Right lung (tissue), 5 donors: ENCODE measurements around the gene TDRD12. TPM values are rescaled to one million over a fixed set of nuclear protein-coding genes. Genes with fewer than 3 reads are reported as not detected.
"Not testable (repeated sequence)": the region's sequence is repeated elsewhere in the genome, so short reads cannot be mapped to it uniquely, and the experiment has no call there.

Source experiments
- DNase-seq, 2 donors: peaks; one replicate each; pipeline ENCODE4 v3.0.0-alpha.2; 2013
- polyA plus RNA-seq, 5 donors: library from polyadenylated mRNA; unstranded; fragments of 120-200 nt; gene quantifications; one replicate each; pipeline versions ENCODE4 v1.2.1 to v1.2.3, GENCODE V29; 2013; ENCODE audit warnings: inconsistent platforms in 1 of 5, low replicate concordance in 1 of 5; ENCODE audit not compliant: insufficient read length in 5 of 5, insufficient read depth in 1 of 5

The TDRD12 gene
- polyA plus RNA-seq, 5 donors: 0.33 to 0.85 (median 0.60) TPM

DNA sequence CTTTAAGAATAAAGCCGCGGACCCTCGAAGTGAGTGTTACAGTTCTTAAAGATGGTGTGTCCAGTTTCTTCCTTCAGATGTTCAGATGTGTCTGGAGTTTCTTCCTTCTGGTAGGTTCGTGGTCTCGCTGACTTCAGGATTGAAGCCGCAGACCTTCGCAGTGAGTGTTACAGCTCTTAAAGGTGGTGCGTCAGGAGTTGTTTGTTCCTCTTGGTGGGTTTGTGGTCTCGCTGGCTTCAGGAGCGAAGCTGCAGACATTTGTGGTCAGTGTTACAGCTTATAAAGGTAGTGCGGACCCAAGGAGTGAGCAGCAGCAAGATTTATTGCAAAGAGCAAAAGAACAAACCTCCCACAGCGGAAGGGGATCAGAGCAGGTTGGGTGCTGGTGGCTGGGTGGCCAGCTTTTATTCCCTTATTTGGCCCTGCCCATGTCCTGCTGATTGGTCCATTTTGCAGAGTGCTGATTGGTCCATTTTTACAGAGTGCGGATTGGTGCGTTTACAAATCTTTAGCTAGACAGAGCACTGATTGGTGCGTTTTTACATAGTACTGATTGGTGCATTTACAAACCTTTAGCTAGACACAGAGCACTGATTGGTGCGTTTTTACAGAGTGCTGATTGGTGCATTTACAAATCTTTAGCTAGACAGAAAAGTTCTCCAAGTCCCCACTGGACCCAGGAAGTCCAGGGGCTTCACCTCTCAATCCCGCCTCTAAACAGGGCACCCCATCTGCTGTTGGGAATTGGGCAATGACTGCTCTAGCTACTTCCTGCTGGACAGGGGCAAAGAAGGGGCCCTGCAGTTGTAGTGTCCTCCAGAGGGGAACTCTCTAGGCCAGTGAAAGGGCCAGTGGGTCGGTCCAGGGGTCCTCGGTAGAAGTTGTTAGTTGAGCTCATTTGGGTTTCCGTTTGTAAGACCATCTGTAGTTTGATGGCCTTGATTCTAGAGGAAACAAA lies 26.1 kb upstream of the TDRD12 start:
- not testable (repeated sequence) for DNase-seq

- not testable (repeated sequence) for DNase-seq
Measured at GRCh38 chr19:32694316-32694715, 25.3 kb upstream of the TDRD12 start.

DNA sequence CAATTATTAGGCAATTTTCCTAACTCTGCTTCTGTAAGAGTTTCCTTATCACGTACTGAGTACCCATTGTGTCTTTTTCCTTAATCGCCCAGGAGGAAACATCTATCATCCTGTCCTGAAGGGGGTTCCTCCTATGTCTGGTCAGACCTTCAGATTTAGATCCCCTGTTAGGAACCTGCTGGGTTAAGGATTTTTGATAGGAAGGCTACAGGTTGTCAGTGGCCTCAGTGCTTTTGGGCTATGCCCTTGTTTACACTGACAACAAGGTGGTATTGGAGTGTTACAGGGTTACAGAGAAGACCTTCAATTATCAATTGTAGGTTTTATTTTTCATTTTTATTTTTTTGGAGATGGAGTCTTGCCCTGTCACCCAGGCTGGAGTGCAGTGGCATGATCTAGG lies 24.7 kb upstream of the TDRD12 start:
- not testable (repeated sequence) for DNase-seq

DNA sequence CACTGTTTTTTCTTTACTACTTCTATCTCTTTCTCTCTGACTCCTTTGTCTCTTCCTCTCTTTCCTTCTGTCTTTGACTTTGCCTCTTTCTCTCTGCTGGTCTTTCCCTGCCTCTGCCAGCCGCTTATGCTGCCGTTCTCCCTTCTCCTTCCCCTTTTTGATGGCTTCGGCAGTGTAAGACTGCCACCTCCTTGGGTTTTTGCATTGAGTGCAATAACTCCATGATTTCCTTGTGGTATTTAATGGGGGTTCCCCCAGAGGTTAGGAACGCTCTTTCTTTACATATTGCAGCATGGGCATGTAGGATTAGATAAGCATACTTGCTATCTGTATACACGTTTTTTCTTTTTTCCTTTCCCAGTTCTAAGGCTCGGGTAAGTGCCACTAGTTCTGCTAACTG lies 24.1 kb upstream of the TDRD12 start:
- DNase-seq: not testable (repeated sequence)

DNA sequence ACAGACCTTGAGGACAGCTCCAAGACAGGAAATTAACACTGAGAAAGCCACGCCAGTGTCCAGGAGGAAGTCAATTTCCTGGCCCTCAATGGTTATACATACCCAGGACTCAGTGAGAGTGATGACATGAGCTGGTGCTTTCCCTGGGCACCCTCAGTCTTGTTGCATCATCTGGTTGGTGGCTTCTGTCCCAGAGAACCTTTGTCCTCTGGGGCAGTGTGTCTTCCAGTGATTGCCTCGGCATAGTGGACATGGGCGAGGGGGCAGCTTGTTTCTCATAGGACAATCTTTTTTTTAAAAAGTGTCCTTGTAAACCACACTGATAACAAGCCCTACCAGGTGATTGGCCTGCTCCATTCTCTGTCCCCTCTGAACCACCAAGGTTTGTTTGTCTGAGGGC lies 22.8 kb upstream of the TDRD12 start:
- DNase-seq: not testable (repeated sequence)

DNA sequence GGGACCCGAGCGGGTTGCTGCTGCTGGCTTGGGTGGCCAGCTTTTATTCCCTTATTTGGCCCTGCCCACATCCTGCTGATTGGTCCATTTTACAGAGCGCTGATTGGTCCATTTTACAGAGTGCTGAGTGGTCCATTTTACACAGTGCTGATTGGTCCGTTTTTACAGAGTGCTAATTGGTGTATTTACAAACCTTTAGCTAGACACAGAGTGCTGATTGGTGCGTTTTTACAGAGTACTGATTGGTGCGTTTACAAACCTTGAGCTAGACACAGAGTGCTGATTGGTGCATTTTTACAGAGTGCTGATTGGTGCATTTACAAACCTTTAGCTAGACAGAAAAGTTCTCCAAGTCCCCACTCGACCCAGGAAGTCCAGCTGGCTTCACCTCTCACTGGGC lies 19.4 kb upstream of the TDRD12 start:
- DNase-seq: not testable (repeated sequence)

- DNase-seq: no peak
Measured at GRCh38 chr19:32702010-32702409, 17.6 kb upstream of the TDRD12 start.

DNA sequence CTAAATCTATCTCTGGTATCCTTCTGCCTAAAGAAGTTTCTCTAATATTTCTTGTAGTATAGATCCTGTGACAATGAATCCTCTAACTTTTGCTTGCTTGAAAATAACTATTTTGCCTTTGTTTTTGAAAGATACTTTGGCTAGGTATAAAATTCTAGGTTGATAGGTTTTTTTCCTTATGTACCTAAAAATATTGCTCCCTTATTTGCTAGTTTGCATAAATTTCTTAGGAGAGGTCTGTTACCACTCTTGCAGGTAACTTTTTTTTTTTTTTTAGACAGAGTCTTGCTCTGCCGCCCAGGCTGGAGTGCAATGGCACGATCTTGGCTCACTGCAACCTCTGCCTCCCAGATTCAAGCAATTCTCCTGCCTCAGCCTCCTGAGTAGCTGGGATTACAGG lies 15.6 kb upstream of the TDRD12 start:
- not testable (repeated sequence) for DNase-seq

DNA sequence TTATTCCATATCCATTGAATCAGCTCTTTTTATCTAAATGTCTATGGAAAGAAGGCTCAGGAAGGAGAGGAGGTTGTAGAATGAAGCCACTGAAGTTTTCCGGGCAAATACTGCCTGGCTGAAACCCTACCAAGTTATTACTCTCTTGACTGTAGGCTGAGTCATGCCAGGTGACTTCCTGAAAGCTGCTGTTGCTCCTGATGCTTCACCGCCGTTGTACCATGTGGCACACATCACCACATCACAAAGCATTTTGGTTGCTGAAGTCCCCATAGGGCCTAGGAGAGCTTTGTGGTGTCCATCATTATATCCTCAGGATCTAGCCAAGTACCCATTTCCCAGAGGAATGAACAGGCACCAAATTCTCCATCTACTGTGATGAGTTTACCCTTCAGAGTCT lies 11.1 kb upstream of the TDRD12 start:
- no peak for DNase-seq

- DNase-seq: no peak
Measured at GRCh38 chr19:32709032-32709431, 10.5 kb upstream of the TDRD12 start.

DNA sequence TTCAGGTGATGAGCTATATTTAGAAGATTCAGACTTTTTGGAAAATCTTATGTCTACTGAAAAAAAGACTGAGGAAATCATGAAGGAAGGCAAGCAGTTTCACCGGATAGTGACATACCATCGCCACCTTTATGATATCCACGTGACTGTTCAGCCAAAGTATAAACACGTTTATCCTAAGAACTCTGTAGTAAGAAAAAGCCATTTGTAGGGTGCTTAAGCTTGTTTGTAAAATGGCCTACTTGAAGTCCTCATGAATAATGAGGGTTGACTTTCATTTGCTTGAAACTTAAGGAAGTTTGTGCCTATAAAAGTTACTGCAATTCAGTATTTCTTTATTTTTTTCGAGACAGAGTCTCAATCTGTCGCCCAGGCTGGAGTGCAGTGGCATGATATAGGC lies 7.8 kb upstream of the TDRD12 start:
- no peak for DNase-seq

- DNase-seq: not testable (repeated sequence)
Measured at GRCh38 chr19:32716203-32716602, 3.4 kb upstream of the TDRD12 start.

GRCh38 chr19:32717496-32717895 lies 2.1 kb upstream of the TDRD12 start:
- no peak for DNase-seq

DNA sequence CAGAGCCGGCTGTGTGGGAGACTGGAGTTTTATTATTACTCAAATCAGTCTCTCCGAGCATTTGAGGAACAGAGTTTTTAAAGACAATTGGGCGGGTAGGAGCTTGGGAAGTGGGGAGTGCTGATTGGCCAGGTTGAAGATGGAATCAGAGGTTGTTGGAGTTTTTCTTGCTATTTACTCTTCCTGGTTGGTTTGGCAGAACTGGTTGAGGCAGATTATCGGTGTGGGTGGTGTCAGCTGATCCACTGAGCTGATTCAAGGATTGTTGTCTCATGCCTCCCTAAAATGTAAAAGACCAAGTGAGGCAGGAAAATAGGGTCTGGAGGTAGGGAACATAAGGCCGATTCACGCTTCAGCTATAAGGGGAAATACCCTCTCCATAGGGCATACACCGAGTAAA lies 1.3 kb upstream of the TDRD12 start:
- no peak for DNase-seq

DNA sequence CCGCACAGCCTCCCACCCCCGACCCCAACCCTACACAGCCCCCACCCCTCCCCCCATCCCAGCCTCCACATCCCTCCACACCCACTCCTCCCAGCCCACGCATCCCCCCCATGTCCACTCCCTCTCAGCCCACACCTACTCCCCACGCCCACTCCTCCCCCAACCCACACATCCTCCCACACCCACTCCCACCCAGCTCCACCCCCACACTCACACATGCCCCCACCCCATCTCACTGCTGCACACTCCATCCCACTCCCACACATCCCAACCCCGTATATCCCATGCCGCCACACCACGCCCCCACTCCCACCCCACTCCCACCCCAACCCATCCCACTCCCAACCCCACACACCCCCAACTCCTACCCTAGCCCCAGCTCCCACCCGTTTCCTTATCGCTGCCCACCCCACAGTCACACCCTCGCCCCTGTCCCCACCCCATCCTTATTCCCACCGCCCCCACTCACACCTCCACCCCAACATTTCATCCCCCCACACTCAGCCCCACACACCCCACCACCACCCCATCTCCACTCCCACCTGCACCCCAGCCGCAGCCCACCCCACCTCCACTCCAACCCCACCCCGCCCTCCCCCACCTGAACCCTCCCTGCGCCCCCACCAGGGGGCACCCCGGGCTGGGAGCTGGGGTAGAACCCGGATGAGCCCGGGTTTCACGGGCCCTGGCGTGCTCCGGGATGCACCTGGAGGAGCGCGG lies 809 bp downstream of the TDRD12 start:
- DNase-seq: no peak

DNA sequence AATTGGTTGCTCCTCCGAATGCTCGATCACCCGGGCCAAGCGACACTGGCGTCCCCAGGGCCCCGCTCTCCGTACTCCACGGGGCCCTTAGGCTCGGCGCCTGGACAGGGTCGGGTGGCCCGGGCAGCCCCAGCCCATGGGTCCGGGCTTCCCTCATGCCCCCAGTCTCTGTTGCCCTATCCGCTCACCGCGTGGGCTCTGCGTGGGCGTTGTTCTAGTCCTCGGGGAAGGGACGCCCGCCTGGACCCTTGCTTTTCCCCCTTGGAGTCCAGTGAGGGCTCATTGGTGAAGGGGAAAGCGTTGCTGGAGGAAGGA lies 1.3 kb downstream of the TDRD12 start:
- no peak for DNase-seq

DNA sequence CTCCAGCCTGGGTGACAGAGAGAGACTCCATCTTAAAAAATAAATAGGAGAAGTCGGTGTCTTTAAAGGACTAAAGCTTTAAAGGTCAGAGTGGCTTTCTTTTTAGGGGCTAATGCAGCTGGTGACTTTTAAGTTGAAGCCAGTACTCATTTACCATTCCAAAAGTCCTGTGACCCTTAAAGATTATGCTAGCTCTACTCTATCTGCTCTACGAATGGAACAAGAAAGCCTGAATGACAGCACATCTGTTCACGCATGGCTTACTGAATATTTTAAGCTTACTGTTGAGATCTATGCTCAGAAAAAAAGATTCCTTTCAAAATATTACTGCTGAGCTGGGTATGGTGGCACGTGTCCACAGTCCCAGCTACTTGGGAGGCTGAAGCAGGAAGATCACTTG lies 16.4 kb downstream of the TDRD12 start:
- DNase-seq: no peak

DNA sequence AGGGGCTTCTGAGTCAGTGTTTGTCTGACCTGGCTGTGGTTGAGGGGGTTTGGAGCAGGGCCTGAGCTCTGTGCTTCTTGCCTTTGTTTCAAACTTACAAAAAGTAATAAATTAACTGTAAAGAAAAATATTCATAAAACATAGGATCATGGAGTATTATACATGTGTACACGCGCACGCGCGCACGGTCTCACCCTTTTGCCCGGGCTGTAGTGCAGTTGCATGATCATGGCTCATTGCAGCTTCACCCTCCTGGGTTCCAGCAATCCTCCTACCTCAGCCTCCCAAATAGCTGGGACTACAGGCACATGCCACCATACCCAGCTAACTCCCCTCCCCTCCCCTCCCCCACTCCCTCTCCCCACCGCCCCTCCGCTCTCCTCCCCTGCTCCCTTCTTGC lies 23.5 kb downstream of the TDRD12 start:
- no peak for DNase-seq

GRCh38 chr19:32743447-32743846 lies 23.9 kb downstream of the TDRD12 start:
- no peak for DNase-seq

- no peak for DNase-seq
Measured at GRCh38 chr19:32744555-32745325, 25.2 kb downstream of the TDRD12 start.

- not testable (repeated sequence) for DNase-seq
Measured at GRCh38 chr19:32745594-32746251, 26.2 kb downstream of the TDRD12 start.
